GM12878 (cell line): ENCODE results near the gene CD27. TPM values are rescaled to one million over a fixed set of nuclear protein-coding genes. Genes with fewer than 3 reads are reported as not detected.

ENCODE experiments used
- BCL3 ChIP-seq: IDR thresholded peaks from 2 replicates; pipeline ENCODE4 v1.6.1; 2011; ENCODE audit warnings: borderline replicate concordance, low read depth, mild to moderate bottlenecking, moderate library complexity, low read length; ENCODE audit not compliant: insufficient read depth, poor library complexity, severe bottlenecking
- BCLAF1 ChIP-seq: fragments of 450-650 bp; IDR thresholded peaks from 2 replicates; pipeline ENCODE4 v1.6.1; 2017; ENCODE audit warnings: antibody characterized with exemption, mild to moderate bottlenecking, moderate library complexity
- BHLHE40 ChIP-seq, 2 experiments: fragments of 450-650 bp in 1 of 2; IDR thresholded peaks; 2 replicates each; pipeline ENCODE4 v1.6.1; 2011 to 2017; ENCODE audit warnings: low read depth in 2 of 2, borderline replicate concordance in 1 of 2, improper control_type of control experiment in 1 of 2, low read length in 1 of 2, mild to moderate bottlenecking in 1 of 2
- CREB1 ChIP-seq: IDR thresholded peaks from 2 replicates; pipeline ENCODE4 v1.6.1; 2012; ENCODE audit warnings: low read depth, mild to moderate bottlenecking, inconsistent platforms
- CREM ChIP-seq: IDR thresholded peaks from 2 replicates; pipeline ENCODE4 v1.6.1; 2014; ENCODE audit warnings: antibody characterized with exemption, low read depth
- FOS ChIP-seq: IDR thresholded peaks from 3 replicates; pipeline ENCODE4 v1.6.1; 2011; ENCODE audit warnings: borderline replicate concordance; ENCODE audit not compliant: insufficient read length; ENCODE audit errors: extremely low read depth
- HDGF ChIP-seq: fragments of 450-650 bp; IDR thresholded peaks from 2 replicates; pipeline ENCODE4 v1.6.1; 2016; ENCODE audit warnings: antibody characterized with exemption
- HSF1 ChIP-seq: fragments of 150-350 bp; IDR thresholded peaks from 2 replicates; pipeline ENCODE4 v1.6.1; 2014; ENCODE audit warnings: mild to moderate bottlenecking, low read depth, low read length
- IKZF1 ChIP-seq: fragments of 450-650 bp; conservative IDR thresholded peaks from 2 replicates; pipeline ENCODE4 v1.6.1; 2017; ENCODE audit warnings: antibody characterized with exemption, mild to moderate bottlenecking
- MXI1 ChIP-seq: fragments of 150-350 bp; IDR thresholded peaks from 2 replicates; pipeline ENCODE4 v1.6.1; 2011; ENCODE audit warnings: low read depth, mild to moderate bottlenecking, inconsistent platforms, low read length, improper control_type of control experiment
- POLR2A ChIP-seq: IDR thresholded peaks from 2 replicates; pipeline ENCODE4 v1.6.1; 2011; ENCODE audit warnings: low read depth, mild to moderate bottlenecking, low read length
- PRDM15 ChIP-seq: fragments of 450-650 bp; formaldehyde crosslinking; IDR thresholded peaks from 2 replicates; pipeline ENCODE4 v1.4.0; 2020; ENCODE audit warnings: mild to moderate bottlenecking, moderate library complexity
- RB1 ChIP-seq: fragments of 450-650 bp; formaldehyde crosslinking; IDR thresholded peaks from 2 replicates; pipeline ENCODE4 v1.6.1; 2017; ENCODE audit warnings: mild to moderate bottlenecking, borderline replicate concordance
- SIN3A ChIP-seq: IDR thresholded peaks from 2 replicates; pipeline ENCODE4 v1.6.1; 2012; ENCODE audit warnings: low read depth, low read length, improper control_type of control experiment
- SMC3 ChIP-seq: IDR thresholded peaks from 2 replicates; pipeline ENCODE4 v1.6.1; 2011; ENCODE audit warnings: low read length, improper control_type of control experiment, borderline replicate concordance
- TCF3 ChIP-seq: IDR thresholded peaks from 2 replicates; pipeline ENCODE4 v1.6.1; 2012; ENCODE audit warnings: low read depth, mild to moderate bottlenecking, low read length, borderline replicate concordance; ENCODE audit not compliant: insufficient read depth
- YBX1 ChIP-seq: fragments of 450-650 bp; IDR thresholded peaks from 2 replicates; pipeline ENCODE4 v1.6.1; 2016; ENCODE audit warnings: antibody characterized with exemption
- ZNF384 ChIP-seq: IDR thresholded peaks from 2 replicates; pipeline ENCODE4 v1.6.1; 2012; ENCODE audit warnings: low read depth, mild to moderate bottlenecking, low read length, improper control_type of control experiment, borderline replicate concordance
- polyA plus RNA-seq, 11 experiments: library from polyadenylated mRNA; depleted of rRNA in 4 of 11; unstranded in 6 of 11; stranded (reverse) in 5 of 11; fragments of >200 nt; fragmentation: Nextera tagmentation in 4 of 11; fragmentation: Illumina TruSeq in 1 of 11; extraction: Ambion mirVana in 4 of 11; extraction: Trizol in 1 of 11; gene quantifications; 1 replicate in 1 of 11; 2 replicates in 10 of 11; pipeline versions ENCODE4 v1.2.1 to v1.2.3, GENCODE V29; 2011 to 2016; ENCODE audit warnings: inconsistent platforms in 2 of 11, missing spikeins in 2 of 11, low read depth in 1 of 11
- total RNA-seq, 4 experiments: library from RNA; depleted of rRNA in 3 of 4; stranded (reverse); fragments of >200 nt in 3 of 4; fragmentation: Illumina TruSeq in 1 of 4; extraction: Trizol in 1 of 4; gene quantifications; 2 replicates each; pipeline versions ENCODE4 v1.2.1 to v1.2.3, GENCODE V29; 2013 to 2021

The CD27 gene
- total and polyA plus RNA-seq, 10 of the 15 experiments (the other 5 are each of a cell fraction or from before 2014, with no cell fraction given): 4.9 to 184 (median 106) TPM

GRCh38 chr12:6470375-6471163 lies 25.8 kb downstream of the CD27 start, which contains the start of gene VAMP1 (continued):
- TF ChIP-seq RB1: peak; percentile 78; the same call in 1 of the 2 replicates
- no peak for TF ChIP-seq BCL3
- peak; percentile 43; the same call in 1 of the 2 replicates for TF ChIP-seq CREM
- peak; percentile 83 for TF ChIP-seq SIN3A
- no peak for TF ChIP-seq SMC3
- peak; percentile 100 for TF ChIP-seq POLR2A
- no peak for TF ChIP-seq BCLAF1
- TF ChIP-seq TCF3: peak; percentile 97
- TF ChIP-seq FOS: no peak
- no peak for TF ChIP-seq PRDM15 (CRISPR knock-in tag)
- peak; percentile 22 to 60; a peak in 1 of 4 replicates for TF ChIP-seq BHLHE40 (IDR thresholded peaks at IDR 0.05; ENCODE audit: borderline replicate concordance in 1 of 2, low read depth in 2 of 2, low read length in 1 of 2)
- TF ChIP-seq MXI1: peak; percentile 58
- no peak for TF ChIP-seq HSF1
- peak; percentile 83; the same call in 1 of the 2 replicates for TF ChIP-seq HDGF
- TF ChIP-seq CREB1: peak; percentile 69; the same call in 1 of the 2 replicates
- peak; percentile 54; the same call in 1 of the 2 replicates for TF ChIP-seq IKZF1
- TF ChIP-seq YBX1: no peak
- no peak for TF ChIP-seq ZNF384
